ENCODE measurements around the gene OSR1. TPM values are rescaled to one million over a fixed set of nuclear protein-coding genes. Genes with fewer than 3 reads are reported as not detected.

OSR1 gene
- total RNA-seq, 4 donors from 2014 or later, result 0.19 to 4.4 (median 1.5) TPM

- DNase-seq, result no peak
- Histone ChIP-seq H3K27ac (no peak overlapping the region), H3K27me3 (no peaks in the 10 kb centered on the region), H3K4me1 (no peaks in the 10 kb centered on the region), H3K9me3 (no peaks in the 10 kb centered on the region), H3K4me3 (no peak overlapping the region), H3K36me3 (no peaks in the 10 kb centered on the region)
- no peak for TF ChIP-seq POLR2A (IDR thresholded peaks at IDR 0.05)
- TF ChIP-seq, protein P1, sequence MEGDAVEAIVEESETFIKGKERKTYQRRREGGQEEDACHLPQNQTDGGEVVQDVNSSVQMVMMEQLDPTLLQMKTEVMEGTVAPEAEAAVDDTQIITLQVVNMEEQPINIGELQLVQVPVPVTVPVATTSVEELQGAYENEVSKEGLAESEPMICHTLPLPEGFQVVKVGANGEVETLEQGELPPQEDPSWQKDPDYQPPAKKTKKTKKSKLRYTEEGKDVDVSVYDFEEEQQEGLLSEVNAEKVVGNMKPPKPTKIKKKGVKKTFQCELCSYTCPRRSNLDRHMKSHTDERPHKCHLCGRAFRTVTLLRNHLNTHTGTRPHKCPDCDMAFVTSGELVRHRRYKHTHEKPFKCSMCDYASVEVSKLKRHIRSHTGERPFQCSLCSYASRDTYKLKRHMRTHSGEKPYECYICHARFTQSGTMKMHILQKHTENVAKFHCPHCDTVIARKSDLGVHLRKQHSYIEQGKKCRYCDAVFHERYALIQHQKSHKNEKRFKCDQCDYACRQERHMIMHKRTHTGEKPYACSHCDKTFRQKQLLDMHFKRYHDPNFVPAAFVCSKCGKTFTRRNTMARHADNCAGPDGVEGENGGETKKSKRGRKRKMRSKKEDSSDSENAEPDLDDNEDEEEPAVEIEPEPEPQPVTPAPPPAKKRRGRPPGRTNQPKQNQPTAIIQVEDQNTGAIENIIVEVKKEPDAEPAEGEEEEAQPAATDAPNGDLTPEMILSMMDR (IDR thresholded peaks at IDR 0.05), result no peak
- intact Hi-C loops (cut with DNase I), result no loop called here
Measured at GRCh38 chr2:19331450-19331849, 27.0 kb downstream of the OSR1 start.

- WGBS, 2 donors, result 92 to 93% methylated on average over 5 of the region's 5 CpGs
- Histone ChIP-seq H3K27me3 (no peaks in the 10 kb centered on the region), H3K4me3 (no peak overlapping the region), H3K9me3 (no peaks in the 10 kb centered on the region), H3K4me1 (no peaks in the 10 kb centered on the region), H3K36me3 (no peaks in the 10 kb centered on the region), H3K27ac (no peak overlapping the region)
- intact Hi-C loops (cut with DNase I), result no loop called here
- DNase-seq, result no peak
- TF ChIP-seq, protein P1 (IDR thresholded peaks at IDR 0.05), result no peak
- no peak for TF ChIP-seq POLR2A (IDR thresholded peaks at IDR 0.05)
Measured at GRCh38 chr2:19330436-19330835, 28.0 kb downstream of the OSR1 start.

DNA sequence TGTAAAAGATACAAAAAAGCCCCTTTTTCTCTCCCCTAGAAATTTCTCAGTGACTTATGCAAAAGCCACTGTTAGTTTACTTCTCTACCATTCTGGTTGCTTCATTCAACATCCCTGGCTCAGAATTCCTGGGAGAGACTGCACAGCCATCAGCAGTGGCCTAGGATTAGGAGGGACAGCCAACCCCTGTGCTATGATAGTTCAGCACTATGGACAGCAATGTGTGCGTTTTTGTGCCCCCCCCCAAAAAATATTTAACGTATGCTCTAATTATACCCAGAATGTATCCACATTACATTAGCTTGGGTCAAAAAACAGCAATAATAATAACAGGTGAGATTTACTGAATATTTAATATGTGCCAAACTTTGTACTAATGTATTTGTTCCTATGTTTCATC is 29.0 kb downstream of the OSR1 start:
- H3K36me3 ChIP-seq, result no peaks in the 10 kb centered on the region
- H3K4me1 ChIP-seq, result no peaks in the 10 kb centered on the region
- intact Hi-C loops (cut with DNase I), result no loop called here

GRCh38 chr2:19327496-19327895 is 30.9 kb downstream of the OSR1 start:
- Histone ChIP-seq H3K27ac (no peak overlapping the region), H3K27me3 (no peaks in the 10 kb centered on the region), H3K4me1 (no peaks in the 10 kb centered on the region), H3K36me3 (no peaks in the 10 kb centered on the region), H3K9me3 (no peaks in the 10 kb centered on the region), H3K4me3 (no peak overlapping the region)
- no peak for DNase-seq
- TF ChIP-seq, protein P1 (IDR thresholded peaks at IDR 0.05), result no peak
- no peak for TF ChIP-seq POLR2A (IDR thresholded peaks at IDR 0.05)
- intact Hi-C loops (cut with DNase I), result no loop called here

More for the DNA sequence above, 29.0 kb downstream of the OSR1 start:
- Histone ChIP-seq H3K9me3 (no peaks in the 10 kb centered on the region), H3K27me3 (no peaks in the 10 kb centered on the region), H3K27ac (no peak overlapping the region), H3K4me3 (no peak overlapping the region)
- DNase-seq, result no peak
- WGBS, 2 donors, result 44 to 48% methylated on average over 2 of the region's 2 CpGs
- TF ChIP-seq POLR2A (IDR thresholded peaks at IDR 0.05), result no peak
- TF ChIP-seq, protein P1 (IDR thresholded peaks at IDR 0.05), result no peak

GRCh38 chr2:19321946-19322345 is 36.5 kb downstream of the OSR1 start:
- no peaks in the 10 kb centered on the region for H3K36me3 ChIP-seq
- H3K4me3 ChIP-seq, result no peak overlapping the region
- TF ChIP-seq POLR2A (IDR thresholded peaks at IDR 0.05), result no peak
- TF ChIP-seq, protein P1 (IDR thresholded peaks at IDR 0.05), result no peak
- H3K9me3 ChIP-seq, result no peaks in the 10 kb centered on the region
- intact Hi-C loops (cut with DNase I), result no loop called here
- H3K4me1 ChIP-seq, result no peaks in the 10 kb centered on the region
- DNase-seq, result no peak
- H3K27ac ChIP-seq, result no peak overlapping the region
- no peaks in the 10 kb centered on the region for H3K27me3 ChIP-seq

Measured in esophagus squamous epithelium (tissue), 5 donors.